BE2C (cell line): Measurements from ENCODE around the gene VAV2.
A peak's percentile ranks its signal among the peaks of the same experiment; 100 is the strongest.

Source experiments
- DNase-seq: peaks from one replicate; pipeline ENCODE4 v3.0.0-alpha.2; 2020
- H3K27me3 ChIP-seq: fragments of 250-450 bp; sonication (Bioruptor Pico); 2 replicates; pipeline ENCODE4 v1.5.1; 2020; ENCODE audit warnings: mild to moderate bottlenecking
- H3K36me3 ChIP-seq: fragments of 250-450 bp; sonication (Bioruptor Pico); 2 replicates; pipeline ENCODE4 v1.5.1; 2020; ENCODE audit warnings: mild to moderate bottlenecking
- H3K4me1 ChIP-seq: fragments of 250-450 bp; sonication (Bioruptor Pico); 2 replicates; pipeline ENCODE4 v1.5.1; 2020
- H3K4me3 ChIP-seq: 2 replicates; pipeline ENCODE4 v1.5.1; 2011; ENCODE audit warnings: low read depth, low read length
- H3K9me3 ChIP-seq: fragments of 250-450 bp; sonication (Bioruptor Pico); 2 replicates; pipeline ENCODE4 v1.5.1; 2020
- CTCF ChIP-seq: IDR thresholded peaks from 2 replicates; pipeline ENCODE4 v1.5.1; 2012; ENCODE audit warnings: mild to moderate bottlenecking, low read depth, low read length

Gene VAV2

GRCh38 chr9:133742849-133743444 is 249.2 kb downstream of the VAV2 start:
- no peaks in the 10 kb centered on the region for H3K9me3 ChIP-seq
- no peak overlapping the region for H3K4me3 ChIP-seq

GRCh38 chr9:133742251-133742650 is 249.9 kb downstream of the VAV2 start:
- DNase-seq = no peak
- Histone ChIP-seq H3K27me3 (no peaks in the 10 kb centered on the region), H3K36me3 (no peaks in the 10 kb centered on the region), H3K9me3 (no peaks in the 10 kb centered on the region), H3K4me3 (no peak overlapping the region), H3K4me1 (peaks cover 11% of the 10 kb centered on the region)
- TF ChIP-seq CTCF = no peak

More at GRCh38 chr9:133742849-133743444, 249.2 kb downstream of the VAV2 start:
- peak; percentile 100 for TF ChIP-seq CTCF
- Histone ChIP-seq H3K36me3 (no peaks in the 10 kb centered on the region), H3K4me1 (peaks cover 6% of the 10 kb centered on the region), H3K27me3 (no peaks in the 10 kb centered on the region)
- peak; percentile 87 for DNase-seq

- DNase-seq = no peak
- no peaks in the 10 kb centered on the region for H3K36me3 ChIP-seq
These were observed 250.4 kb downstream of the VAV2 start for GRCh38 chr9:133741716-133742115.

GRCh38 chr9:133740911-133741310 is 251.2 kb downstream of the VAV2 start:
- H3K36me3 ChIP-seq = no peaks in the 10 kb centered on the region
- peaks cover 15% of the 10 kb centered on the region for H3K4me1 ChIP-seq
- no peak overlapping the region for H3K4me3 ChIP-seq
- H3K9me3 ChIP-seq = no peaks in the 10 kb centered on the region
- no peak for DNase-seq
- no peak for TF ChIP-seq CTCF
- no peaks in the 10 kb centered on the region for H3K27me3 ChIP-seq

More at GRCh38 chr9:133741716-133742115, 250.4 kb downstream of the VAV2 start:
- no peak for TF ChIP-seq CTCF
- Histone ChIP-seq H3K27me3 (no peaks in the 10 kb centered on the region), H3K9me3 (no peaks in the 10 kb centered on the region), H3K4me3 (no peak overlapping the region), H3K4me1 (peaks cover 15% of the 10 kb centered on the region)

- no peak for TF ChIP-seq CTCF
- peaks cover 15% of the 10 kb centered on the region for H3K4me1 ChIP-seq
- H3K4me3 ChIP-seq = no peak overlapping the region
- H3K36me3 ChIP-seq = no peaks in the 10 kb centered on the region
- DNase-seq = no peak
- H3K9me3 ChIP-seq = no peaks in the 10 kb centered on the region
- no peaks in the 10 kb centered on the region for H3K27me3 ChIP-seq
These were observed 252.5 kb downstream of the VAV2 start for GRCh38 chr9:133739408-133740280.
